Kidney (tissue), 14 donors: ENCODE measurements around the gene TANC1. TPM values are rescaled to one million over a fixed set of nuclear protein-coding genes. Genes with fewer than 3 reads are reported as not detected.

ENCODE experiments used
- DNase-seq, 5 donors: peaks; one replicate each; pipeline ENCODE4 v3.0.0-alpha.2; 2013 to 2020
- FAIRE-seq: peaks from 2 replicates; lab custom pipeline; 2012; peaks lifted over from hg19 to GRCh38; lab: Jason Lieb, UNC
- H3K27ac ChIP-seq, 2 donors: one replicate each; pipeline ENCODE4 v1.7.0; 2013; ENCODE audit warnings: low read depth in 2 of 2, low read length in 2 of 2, inconsistent platforms in 1 of 2
- H3K27me3 ChIP-seq: one replicate; pipeline ENCODE4 v1.7.1; 2013; ENCODE audit warnings: low read length, inconsistent platforms; ENCODE audit not compliant: control insufficient read depth, insufficient read depth
- H3K36me3 ChIP-seq, 3 donors: one replicate each; pipeline versions ENCODE4 v1.7.0 to v1.7.1; 2013; ENCODE audit warnings: low read length in 3 of 3, control low read depth in 1 of 3, inconsistent platforms in 1 of 3; ENCODE audit not compliant: insufficient read depth in 3 of 3, control insufficient read depth in 2 of 3
- H3K4me1 ChIP-seq, 3 donors: one replicate each; pipeline versions ENCODE4 v1.7.0 to v1.7.1; 2013; ENCODE audit warnings: low read length in 3 of 3, inconsistent platforms in 1 of 3, low read depth in 1 of 3; ENCODE audit not compliant: control insufficient read depth in 2 of 3, insufficient read depth in 2 of 3
- H3K4me3 ChIP-seq, 3 donors: one replicate each; pipeline versions ENCODE4 v1.7.0 to v1.8.1; 2013; ENCODE audit warnings: low read length in 3 of 3, control low read depth in 1 of 3, inconsistent platforms in 1 of 3
- H3K9ac ChIP-seq, 3 donors: one replicate each; pipeline versions ENCODE4 v1.7.0 to v1.7.1; 2013; ENCODE audit warnings: low read length in 3 of 3, control low read depth in 1 of 3, inconsistent platforms in 1 of 3
- H3K9me3 ChIP-seq, 3 donors: one replicate each; pipeline versions ENCODE4 v1.7.0 to v1.7.1; 2013; ENCODE audit warnings: low read length in 3 of 3, control low read depth in 1 of 3, inconsistent platforms in 1 of 3; ENCODE audit not compliant: control insufficient read depth in 2 of 3, insufficient read depth in 1 of 3
- intact Hi-C: fragments of 100-400 bp; cut with DNase I; formaldehyde crosslinking; loops from one replicate; pipeline ENCODE4 v1.11.1; 2022
- polyA plus RNA-seq: library from polyadenylated mRNA; stranded (reverse); fragments of 350-450 nt; fragmentation: Illumina TruSeq; extraction: RNeasy Lipid Tissue Mini Kit (QIAGEN cat#74804); gene quantifications from one replicate; pipeline ENCODE4 v1.2.3, GENCODE V29; 2014; ENCODE audit warnings: low read depth, low replicate concordance; ENCODE audit not compliant: insufficient read depth
- total RNA-seq: library from RNA; stranded (reverse); fragmentation: NEBNext Ultra II Directional; extraction: Animal tissue kit (Norgen Biotek cat#: 25700); gene quantifications from one replicate; pipeline ENCODE4 v1.2.1, GENCODE V29; 2021
- TF ChIP-seq, protein P1 (sequence below): IDR thresholded peaks from 3 replicates; pipeline ENCODE4 v1.5.1; 2012; ENCODE audit warnings: mild to moderate bottlenecking, moderate library complexity, borderline replicate concordance; ENCODE audit not compliant: insufficient read depth; ENCODE audit errors: extremely low read depth
- donor health status: control.
- donor health status: control.
- donor health status: control.
- donor health status: control.
- donor health status: control.
- donor health status: DM: yes; HTN: yes; CAD: no.
- donor health status: Normal renal cell carcinoma (clear cell type).

Gene TANC1
- total and polyA plus RNA-seq, 2 donors from 2014 or later, result 9.2 to 39.0 TPM

DNA sequence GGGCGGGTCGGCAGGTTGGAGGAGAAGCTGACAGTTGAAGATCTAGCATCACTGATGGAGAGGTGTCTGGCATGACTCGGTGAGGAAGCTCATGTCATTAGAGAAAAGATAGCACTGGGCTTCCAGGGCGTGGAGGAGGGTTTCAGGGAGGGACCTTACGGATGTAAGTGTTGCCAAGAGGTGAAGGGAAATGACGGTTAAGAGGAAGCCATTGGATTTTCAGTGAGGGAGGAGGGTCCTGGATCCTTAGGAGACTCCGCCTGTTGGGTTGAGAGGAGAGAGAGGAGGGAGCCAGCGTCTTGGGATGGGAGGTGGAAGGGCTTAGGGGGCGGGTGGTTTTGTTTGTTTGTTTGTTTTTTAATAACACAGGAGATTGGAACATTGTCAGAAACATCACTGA, 214.9 kb downstream of the TANC1 start:
- no peaks in the 10 kb centered on the region for H3K9me3 ChIP-seq
- H3K4me3 ChIP-seq, result no peak overlapping the region
- no peak overlapping the region for H3K27ac ChIP-seq
- H3K4me1 ChIP-seq, result peaks cover 0 to 12% (median 0%) of the 10 kb centered on the region in 3 donors
- FAIRE-seq, result no peak
- intact Hi-C loops, result no loop called here
- peaks cover 0 to 39% (median 16%) of the 10 kb centered on the region in 3 donors for H3K36me3 ChIP-seq
- TF ChIP-seq, protein P1, sequence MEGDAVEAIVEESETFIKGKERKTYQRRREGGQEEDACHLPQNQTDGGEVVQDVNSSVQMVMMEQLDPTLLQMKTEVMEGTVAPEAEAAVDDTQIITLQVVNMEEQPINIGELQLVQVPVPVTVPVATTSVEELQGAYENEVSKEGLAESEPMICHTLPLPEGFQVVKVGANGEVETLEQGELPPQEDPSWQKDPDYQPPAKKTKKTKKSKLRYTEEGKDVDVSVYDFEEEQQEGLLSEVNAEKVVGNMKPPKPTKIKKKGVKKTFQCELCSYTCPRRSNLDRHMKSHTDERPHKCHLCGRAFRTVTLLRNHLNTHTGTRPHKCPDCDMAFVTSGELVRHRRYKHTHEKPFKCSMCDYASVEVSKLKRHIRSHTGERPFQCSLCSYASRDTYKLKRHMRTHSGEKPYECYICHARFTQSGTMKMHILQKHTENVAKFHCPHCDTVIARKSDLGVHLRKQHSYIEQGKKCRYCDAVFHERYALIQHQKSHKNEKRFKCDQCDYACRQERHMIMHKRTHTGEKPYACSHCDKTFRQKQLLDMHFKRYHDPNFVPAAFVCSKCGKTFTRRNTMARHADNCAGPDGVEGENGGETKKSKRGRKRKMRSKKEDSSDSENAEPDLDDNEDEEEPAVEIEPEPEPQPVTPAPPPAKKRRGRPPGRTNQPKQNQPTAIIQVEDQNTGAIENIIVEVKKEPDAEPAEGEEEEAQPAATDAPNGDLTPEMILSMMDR, result no peak
- DNase-seq, result peak in 1 of 5 donors; percentile 38
- H3K27me3 ChIP-seq, result no peaks in the 10 kb centered on the region
- H3K9ac ChIP-seq, result no peak overlapping the region

GRCh38 chr2:159185401-159186130, 217.1 kb downstream of the TANC1 start:
- H3K27ac ChIP-seq, result no peak overlapping the region
- intact Hi-C loops, result no loop called here

GRCh38 chr2:159186462-159186861, 218.0 kb downstream of the TANC1 start:
- intact Hi-C loops, result no loop called here
- H3K4me3 ChIP-seq, result no peak overlapping the region
- peaks cover 4 to 45% (median 12%) of the 10 kb centered on the region in 3 donors for H3K36me3 ChIP-seq
- TF ChIP-seq, protein P1, result no peak
- DNase-seq, result no peak
- peaks cover 0 to 12% (median 0%) of the 10 kb centered on the region in 3 donors for H3K4me1 ChIP-seq
- no peaks in the 10 kb centered on the region for H3K9me3 ChIP-seq
- H3K27me3 ChIP-seq, result no peaks in the 10 kb centered on the region
- H3K27ac ChIP-seq, result no peak overlapping the region
- no peak overlapping the region for H3K9ac ChIP-seq
- FAIRE-seq, result no peak

More at GRCh38 chr2:159185401-159186130, 217.1 kb downstream of the TANC1 start:
- Histone ChIP-seq H3K4me3 (no peak overlapping the region), H3K36me3 (peaks cover 4 to 45% (median 7%) of the 10 kb centered on the region in 3 donors), H3K4me1 (peaks cover 0 to 12% (median 0%) of the 10 kb centered on the region in 3 donors), H3K9me3 (no peaks in the 10 kb centered on the region), H3K9ac (peak overlapping the region in 1 of 3 donors; percentile 30), H3K27me3 (no peaks in the 10 kb centered on the region)
- TF ChIP-seq, protein P1, result peak; percentile 63
- FAIRE-seq (no peak), DNase-seq (peak in 3 of 5 donors; percentile 37 to 66 (median 46))
